Liver (tissue), 9 donors: ENCODE measurements around the gene SNRPA1. TPM values are rescaled to one million over a fixed set of nuclear protein-coding genes. Genes with fewer than 3 reads are reported as not detected.
A peak's percentile ranks its signal among the peaks of the same experiment; 100 is the strongest.

Source experiments
- DNase-seq: peaks from one replicate; pipeline ENCODE4 v3.0.0-alpha.2; 2017; ENCODE audit warnings: low spot score
- H3K27ac ChIP-seq, 2 donors: one replicate each; pipeline ENCODE4 v1.7.0; 2013; ENCODE audit warnings: inconsistent platforms in 2 of 2, low read length in 2 of 2, control low read depth in 1 of 2, low read depth in 1 of 2, mild to moderate bottlenecking in 1 of 2
- H3K27me3 ChIP-seq, 4 donors: one replicate each; pipeline versions ENCODE4 v1.6.1 to v1.7.0; 2013; ENCODE audit warnings: low read length in 3 of 4, inconsistent platforms in 1 of 4, mild to moderate bottlenecking in 1 of 4, moderate library complexity in 1 of 4; ENCODE audit not compliant: control insufficient read depth in 4 of 4, insufficient read depth in 4 of 4
- H3K36me3 ChIP-seq, 4 donors: one replicate each; pipeline versions ENCODE4 v1.6.1 to v1.7.0; 2013; ENCODE audit warnings: low read length in 3 of 4, mild to moderate bottlenecking in 3 of 4, low read depth in 1 of 4, moderate library complexity in 1 of 4; ENCODE audit not compliant: control insufficient read depth in 4 of 4, insufficient read depth in 3 of 4
- H3K4me1 ChIP-seq, 4 donors: one replicate each; pipeline versions ENCODE4 v1.6.1 to v1.7.0; 2013; ENCODE audit warnings: low read length in 3 of 4, mild to moderate bottlenecking in 3 of 4, moderate library complexity in 1 of 4; ENCODE audit not compliant: control insufficient read depth in 4 of 4, insufficient read depth in 4 of 4
- H3K4me3 ChIP-seq, 3 donors: one replicate each; pipeline versions ENCODE4 v1.6.1 to v1.7.0; 2013; ENCODE audit warnings: low read length in 3 of 3, control low read depth in 1 of 3, low read depth in 1 of 3, mild to moderate bottlenecking in 1 of 3
- H3K9ac ChIP-seq, 2 donors: one replicate each; pipeline ENCODE4 v1.7.0; 2013; ENCODE audit warnings: low read length in 2 of 2, mild to moderate bottlenecking in 2 of 2, moderate library complexity in 2 of 2, control low read depth in 1 of 2, low read depth in 1 of 2
- H3K9me3 ChIP-seq, 4 donors: one replicate each; pipeline versions ENCODE4 v1.6.1 to v1.7.0; 2013; ENCODE audit warnings: low read length in 3 of 4; ENCODE audit not compliant: control insufficient read depth in 4 of 4
- ATF3 ChIP-seq: IDR thresholded peaks from 2 replicates; pipeline ENCODE4 v1.6.1; 2016; ENCODE audit warnings: antibody characterized with exemption
- CTCF ChIP-seq: fragments of 150-350 bp; IDR thresholded peaks from 2 replicates; pipeline ENCODE4 v1.5.1; 2017; ENCODE audit warnings: improper control_type of control experiment, low read depth, low read length; ENCODE audit not compliant: missing input control
- EGR1 ChIP-seq, 2 donors: IDR thresholded peaks; 2 replicates each; pipeline ENCODE4 v1.6.1; 2016 to 2018; ENCODE audit warnings: antibody characterized with exemption in 2 of 2, low read depth in 2 of 2
- FOXA1 ChIP-seq: IDR thresholded peaks from 2 replicates; pipeline ENCODE4 v1.6.1; 2016; ENCODE audit warnings: antibody characterized with exemption
- FOXA2 ChIP-seq: IDR thresholded peaks from 2 replicates; pipeline ENCODE4 v1.6.1; 2016; ENCODE audit warnings: antibody characterized with exemption
- GABPA ChIP-seq, 2 donors: IDR thresholded peaks in 1 of 2; conservative IDR thresholded peaks in 1 of 2; 2 replicates each; pipeline ENCODE4 v1.6.1; 2016; ENCODE audit warnings: antibody characterized with exemption in 2 of 2, mild to moderate bottlenecking in 1 of 2, moderate library complexity in 1 of 2
- HNF4A ChIP-seq, 2 donors: conservative IDR thresholded peaks; 2 replicates each; pipeline ENCODE4 v1.6.1; 2016; ENCODE audit warnings: antibody characterized with exemption in 2 of 2, mild to moderate bottlenecking in 2 of 2
- HNF4G ChIP-seq: IDR thresholded peaks from 2 replicates; pipeline ENCODE4 v1.6.1; 2016; ENCODE audit warnings: antibody characterized with exemption
- JUND ChIP-seq, 2 donors: IDR thresholded peaks; 2 replicates each; pipeline ENCODE4 v1.6.1; 2016; ENCODE audit warnings: antibody characterized with exemption in 2 of 2
- MAX ChIP-seq: IDR thresholded peaks from 2 replicates; pipeline ENCODE4 v1.6.1; 2016; ENCODE audit warnings: antibody characterized with exemption
- NR2F2 ChIP-seq: IDR thresholded peaks from 2 replicates; pipeline ENCODE4 v1.6.1; 2016; ENCODE audit warnings: antibody characterized with exemption
- RAD21 ChIP-seq, 2 donors: IDR thresholded peaks; 2 replicates each; pipeline ENCODE4 v1.6.1; 2016; ENCODE audit warnings: antibody characterized with exemption in 2 of 2, mild to moderate bottlenecking in 2 of 2
- REST ChIP-seq: IDR thresholded peaks from 2 replicates; pipeline ENCODE4 v1.6.1; 2016; ENCODE audit warnings: antibody characterized with exemption, mild to moderate bottlenecking
- RXRA ChIP-seq, 2 donors: IDR thresholded peaks; 2 replicates each; pipeline ENCODE4 v1.6.1; 2017 to 2018; ENCODE audit warnings: antibody characterized with exemption in 2 of 2, mild to moderate bottlenecking in 1 of 2
- SP1 ChIP-seq: IDR thresholded peaks from 2 replicates; pipeline ENCODE4 v1.6.1; 2018; ENCODE audit warnings: antibody characterized with exemption, mild to moderate bottlenecking
- TAF1 ChIP-seq: conservative IDR thresholded peaks from 2 replicates; pipeline ENCODE4 v1.6.1; 2016; ENCODE audit warnings: antibody characterized with exemption, mild to moderate bottlenecking
- YY1 ChIP-seq: IDR thresholded peaks from 2 replicates; pipeline ENCODE4 v1.6.1; 2016; ENCODE audit warnings: antibody characterized with exemption, mild to moderate bottlenecking
- ZBTB33 ChIP-seq: IDR thresholded peaks from 2 replicates; pipeline ENCODE4 v1.6.1; 2016; ENCODE audit warnings: antibody characterized with exemption
- WGBS: extraction: QIAGEN DNeasy Blood & Tissue Kit; methylation state at CpG from one replicate; pipeline ENCODE4 v1.1.7; 2013; 5-methylcytosine and 5-hydroxymethylcytosine counted together
- polyA plus RNA-seq, 2 donors: library from polyadenylated mRNA; stranded (reverse) in 1 of 2; unstranded in 1 of 2; fragments of 200-250 nt in 1 of 2; fragments of >200 nt in 1 of 2; fragmentation: Nextera tagmentation in 1 of 2; extraction: Ambion mirVana in 1 of 2; gene quantifications; one replicate each; pipeline versions ENCODE4 v1.2.1 to v1.2.3, GENCODE V29; 2013 to 2015
- total RNA-seq, 2 donors: library from RNA; depleted of rRNA; stranded (reverse); fragments of >200 nt; gene quantifications; one replicate each; pipeline ENCODE4 v1.2.3, GENCODE V29; 2014
- donor health status: healthy.
- donor health status: healthy.
- donor health status: healthy.
- donor health status: healthy.
- donor health status: healthy.

Gene SNRPA1
- total and polyA plus RNA-seq, 4 donors, result 12.7 to 31.7 (median 18.0) TPM

GRCh38 chr15:101324524-101325177, 29.6 kb upstream of the SNRPA1 start:
- no peak for DNase-seq
- peak overlapping the region in 1 of 2 donors; percentile 24 for H3K9ac ChIP-seq
- H3K9me3 ChIP-seq, result no peaks in the 10 kb centered on the region
- 73% methylated on average over 13 of the region's 13 CpGs for WGBS
- H3K4me3 ChIP-seq, result no peak overlapping the region
- no peaks in the 10 kb centered on the region for H3K27me3 ChIP-seq
- H3K27ac ChIP-seq, result peak overlapping the region; percentile 66 to 78
- peaks cover 2 to 32% (median 18%) of the 10 kb centered on the region in 4 donors for H3K4me1 ChIP-seq
- H3K36me3 ChIP-seq, result peaks cover 11 to 64% (median 33%) of the 10 kb centered on the region in 4 donors
- TF ChIP-seq SP1, result no peak
- peak; percentile 36 for TF ChIP-seq ATF3
- peak in 1 of 2 donors; percentile 47 for TF ChIP-seq EGR1 (IDR thresholded peaks at IDR 0.05; ENCODE audit: low read depth in 2 of 2)
- TF ChIP-seq NR2F2, result no peak
- no peak for TF ChIP-seq YY1
- peak in 1 of 2 donors; percentile 8 for TF ChIP-seq RXRA (IDR thresholded peaks at IDR 0.05)
- no peak for TF ChIP-seq FOXA1
- TF ChIP-seq CTCF, result no peak
- peak; percentile 76 to 77 for TF ChIP-seq HNF4A (conservative IDR thresholded peaks at IDR 0.05)
- no peak for TF ChIP-seq GABPA (IDR thresholded peaks at IDR 0.05 in 1 of 2, conservative IDR thresholded peaks at IDR 0.05 in 1 of 2)
- no peak for TF ChIP-seq ZBTB33
- TF ChIP-seq FOXA2, result no peak
- no peak for TF ChIP-seq TAF1
- TF ChIP-seq HNF4G, result peak; percentile 65
- TF ChIP-seq JUND (IDR thresholded peaks at IDR 0.05), result peak in 1 of 2 donors; percentile 21
- no peak for TF ChIP-seq MAX
- TF ChIP-seq RAD21 (IDR thresholded peaks at IDR 0.05), result no peak

GRCh38 chr15:101323793-101324523, 28.9 kb upstream of the SNRPA1 start:
- DNase-seq, result no peak
- H3K36me3 ChIP-seq, result peaks cover 11 to 65% (median 30%) of the 10 kb centered on the region in 4 donors
- H3K4me1 ChIP-seq, result peaks cover 2 to 32% (median 18%) of the 10 kb centered on the region in 4 donors
- H3K27me3 ChIP-seq, result no peaks in the 10 kb centered on the region
- no peak overlapping the region for H3K4me3 ChIP-seq
- H3K27ac ChIP-seq, result peak overlapping the region; percentile 1 to 66
- 92% methylated on average over 21 of the region's 21 CpGs for WGBS
- H3K9me3 ChIP-seq, result no peaks in the 10 kb centered on the region
- H3K9ac ChIP-seq, result no peak overlapping the region
- TF ChIP-seq HNF4A (conservative IDR thresholded peaks at IDR 0.05) (no peak), ATF3 (no peak), RAD21 (IDR thresholded peaks at IDR 0.05) (no peak), CTCF (no peak), HNF4G (no peak), TAF1 (no peak), RXRA (IDR thresholded peaks at IDR 0.05) (no peak), JUND (IDR thresholded peaks at IDR 0.05) (no peak), YY1 (no peak), REST (no peak), SP1 (no peak), GABPA (IDR thresholded peaks at IDR 0.05 in 1 of 2, conservative IDR thresholded peaks at IDR 0.05 in 1 of 2) (no peak), FOXA2 (no peak), EGR1 (IDR thresholded peaks at IDR 0.05; ENCODE audit: low read depth in 2 of 2) (no peak)
